SK-N-MC (cell line): ENCODE measurements around the gene CELSR1.

Experiments used
- DNase-seq: peaks from one replicate; pipeline ENCODE4 v3.0.0-alpha.2; 2011; ENCODE audit warnings: low read depth, low spot score
- H3K27ac ChIP-seq: fragments of 200-600 bp; sonication (generic); 2 replicates; pipeline ENCODE4 v1.5.1; 2016; ENCODE audit warnings: mixed run types
- H3K36me3 ChIP-seq: fragments of 200-600 bp; sonication (generic); 2 replicates; pipeline ENCODE4 v1.6.1; 2017; ENCODE audit warnings: antibody characterized with exemption, low read length, mixed read lengths; ENCODE audit not compliant: insufficient read depth
- H3K4me3 ChIP-seq: fragments of 200-600 bp; sonication (generic); 2 replicates; pipeline ENCODE4 v1.5.1; 2016
- H3K9ac ChIP-seq: fragments of 200-600 bp; sonication (generic); 2 replicates; pipeline ENCODE4 v1.8.0; 2017; ENCODE audit warnings: mixed run types, mixed read lengths; ENCODE audit not compliant: insufficient read length
- H3K9me3 ChIP-seq: fragments of 200-600 bp; sonication (generic); 2 replicates; pipeline ENCODE4 v1.6.1; 2017; ENCODE audit warnings: low read depth, mild to moderate bottlenecking, antibody characterized with exemption, low read length, moderate library complexity, mixed read lengths
- EZH2 ChIP-seq: fragments of 200-600 bp; sonication (generic); IDR thresholded peaks from one replicate; pipeline ENCODE4 v1.6.1; 2017; ENCODE audit warnings: antibody characterized with exemption
- FOXP2 ChIP-seq: optimal IDR thresholded peaks from 2 replicates; pipeline ENCODE3; 2011; ENCODE audit warnings: mild to moderate bottlenecking, moderate library complexity; ENCODE audit not compliant: insufficient read depth; ENCODE audit errors: extremely low read length, control extremely low read depth
- POLR2AphosphoS5 ChIP-seq: IDR thresholded peaks from 2 replicates; pipeline ENCODE4 v1.6.1; 2012; ENCODE audit warnings: mild to moderate bottlenecking, low read depth, low read length, borderline replicate concordance

CELSR1 gene

DNA sequence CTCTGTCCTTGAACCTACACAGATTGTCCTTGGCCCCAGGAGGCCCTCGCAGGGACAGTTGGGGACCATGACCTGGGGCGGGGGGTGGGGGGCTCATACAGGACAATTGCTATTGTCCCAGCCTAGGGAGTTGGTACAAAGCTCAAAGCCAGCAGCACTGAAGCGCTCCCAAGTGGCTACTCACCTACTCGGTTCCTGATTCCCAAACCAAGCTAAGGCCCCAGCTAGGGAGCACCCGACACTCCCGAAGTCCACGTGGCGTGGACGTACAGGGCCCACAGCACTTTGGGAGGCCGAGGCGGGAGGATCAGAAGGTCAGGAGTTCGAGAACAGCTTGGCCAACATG is 80.6 kb downstream of the CELSR1 start:
- Histone ChIP-seq H3K4me3 (no peak overlapping the region), H3K27ac (no peak overlapping the region), H3K9ac (no peak overlapping the region), H3K9me3 (no peaks in the 10 kb centered on the region), H3K36me3 (no peaks in the 10 kb centered on the region)
- no peak for TF ChIP-seq FOXP2
- no peak for TF ChIP-seq EZH2
- TF ChIP-seq POLR2AphosphoS5 = no peak
- DNase-seq = no peak

DNA sequence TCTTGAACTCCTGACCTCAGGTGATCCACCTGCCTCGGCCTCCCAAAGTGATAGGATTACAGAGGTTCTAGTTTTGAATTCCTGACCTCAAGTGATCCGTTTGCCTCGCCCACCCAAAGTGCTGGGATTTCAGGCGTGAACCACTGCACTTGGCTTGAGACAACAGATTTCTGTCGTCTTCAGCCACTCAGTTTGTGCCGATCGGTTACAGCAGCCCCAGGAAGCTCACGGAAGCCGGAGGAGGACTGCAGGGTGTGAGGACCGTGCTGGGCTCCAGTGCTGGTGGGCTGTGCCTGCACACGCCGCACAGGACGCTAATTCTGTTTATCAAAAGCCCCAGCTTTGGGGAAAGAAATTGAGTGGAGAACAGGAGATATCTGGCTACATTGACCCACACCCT is 82.0 kb downstream of the CELSR1 start:
- Histone ChIP-seq H3K9ac (no peak overlapping the region), H3K4me3 (no peak overlapping the region), H3K9me3 (no peaks in the 10 kb centered on the region), H3K36me3 (no peaks in the 10 kb centered on the region), H3K27ac (no peak overlapping the region)
- DNase-seq = no peak
- no peak for TF ChIP-seq EZH2
- no peak for TF ChIP-seq FOXP2
- no peak for TF ChIP-seq POLR2AphosphoS5

DNA sequence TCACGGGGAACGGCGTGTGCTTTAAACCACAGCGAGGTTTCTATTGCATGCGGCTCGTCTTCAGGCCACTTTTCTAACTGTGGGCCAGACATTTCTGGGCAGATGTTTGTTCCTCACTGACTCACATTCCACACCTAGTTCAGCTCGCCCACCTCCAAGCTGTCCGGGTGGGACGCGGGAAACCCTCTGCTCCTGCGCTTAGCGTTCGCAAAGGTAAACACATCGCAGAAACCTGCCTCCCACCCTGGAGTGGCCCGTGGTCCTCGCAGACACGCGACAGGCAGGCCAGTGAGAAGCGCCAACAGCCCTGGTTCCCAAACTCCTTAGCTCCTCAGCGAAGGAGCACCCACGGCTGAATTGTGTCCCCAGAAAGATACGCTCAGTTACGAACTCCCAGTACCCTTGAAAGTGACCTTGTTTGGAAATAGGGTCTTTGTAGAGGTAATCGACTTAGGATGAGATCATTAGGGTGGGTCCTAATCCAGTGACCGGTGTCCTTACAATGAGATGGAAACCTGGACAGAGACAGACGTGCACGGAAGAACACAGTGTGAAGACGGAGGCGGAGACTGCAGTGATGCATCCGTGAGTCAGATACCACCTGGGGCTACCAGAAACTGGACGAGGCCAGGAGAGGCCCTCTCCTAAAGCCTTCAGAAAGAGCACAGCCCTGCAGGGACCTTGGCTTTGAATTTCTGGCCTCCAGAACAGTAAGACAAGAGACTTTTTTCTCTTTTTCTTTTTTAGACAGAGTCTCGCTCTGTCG is 82.7 kb downstream of the CELSR1 start:
- H3K9ac ChIP-seq = no peak overlapping the region
- no peak overlapping the region for H3K4me3 ChIP-seq
- DNase-seq = no peak
- TF ChIP-seq FOXP2 (no peak), POLR2AphosphoS5 (no peak), EZH2 (no peak)
- H3K9me3 ChIP-seq = no peaks in the 10 kb centered on the region
- no peak overlapping the region for H3K27ac ChIP-seq
- H3K36me3 ChIP-seq = no peaks in the 10 kb centered on the region

DNA sequence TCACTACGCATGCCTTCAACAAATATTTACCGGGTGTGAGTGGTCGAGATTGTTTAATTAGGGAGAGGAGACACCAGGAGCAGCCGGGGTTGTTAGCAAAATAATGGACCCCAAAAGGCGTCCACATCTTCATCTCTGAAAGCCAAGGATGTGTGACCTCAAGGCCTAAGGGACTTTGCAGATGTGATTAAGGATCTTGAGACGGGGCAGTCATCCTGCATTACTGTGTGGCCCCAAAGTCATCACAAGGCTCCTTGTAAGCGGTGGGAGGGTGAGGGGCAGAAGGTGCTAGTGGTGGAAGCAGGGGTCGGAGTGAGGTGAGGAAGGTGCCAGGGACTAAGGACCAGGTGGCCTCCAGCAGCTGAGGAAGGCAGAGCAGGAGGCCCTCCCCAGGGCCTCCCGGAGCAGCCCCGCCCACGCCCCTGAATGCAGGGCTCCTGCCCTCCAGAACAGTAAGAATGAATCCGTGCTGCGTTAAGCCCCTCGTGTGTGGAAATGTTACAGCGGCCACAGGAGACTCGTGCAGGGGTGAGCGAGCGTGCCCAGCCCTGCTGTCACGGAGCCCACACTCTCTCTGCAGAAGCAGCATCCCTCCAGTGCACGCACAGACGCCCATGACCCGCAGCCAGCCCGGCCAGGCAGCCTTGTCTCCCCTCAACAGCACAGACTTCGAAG is 83.5 kb downstream of the CELSR1 start:
- Histone ChIP-seq H3K4me3 (no peak overlapping the region), H3K36me3 (no peaks in the 10 kb centered on the region), H3K9ac (no peak overlapping the region), H3K9me3 (no peaks in the 10 kb centered on the region), H3K27ac (no peak overlapping the region)
- TF ChIP-seq FOXP2 (no peak), EZH2 (no peak), POLR2AphosphoS5 (no peak)
- DNase-seq = no peak

DNA sequence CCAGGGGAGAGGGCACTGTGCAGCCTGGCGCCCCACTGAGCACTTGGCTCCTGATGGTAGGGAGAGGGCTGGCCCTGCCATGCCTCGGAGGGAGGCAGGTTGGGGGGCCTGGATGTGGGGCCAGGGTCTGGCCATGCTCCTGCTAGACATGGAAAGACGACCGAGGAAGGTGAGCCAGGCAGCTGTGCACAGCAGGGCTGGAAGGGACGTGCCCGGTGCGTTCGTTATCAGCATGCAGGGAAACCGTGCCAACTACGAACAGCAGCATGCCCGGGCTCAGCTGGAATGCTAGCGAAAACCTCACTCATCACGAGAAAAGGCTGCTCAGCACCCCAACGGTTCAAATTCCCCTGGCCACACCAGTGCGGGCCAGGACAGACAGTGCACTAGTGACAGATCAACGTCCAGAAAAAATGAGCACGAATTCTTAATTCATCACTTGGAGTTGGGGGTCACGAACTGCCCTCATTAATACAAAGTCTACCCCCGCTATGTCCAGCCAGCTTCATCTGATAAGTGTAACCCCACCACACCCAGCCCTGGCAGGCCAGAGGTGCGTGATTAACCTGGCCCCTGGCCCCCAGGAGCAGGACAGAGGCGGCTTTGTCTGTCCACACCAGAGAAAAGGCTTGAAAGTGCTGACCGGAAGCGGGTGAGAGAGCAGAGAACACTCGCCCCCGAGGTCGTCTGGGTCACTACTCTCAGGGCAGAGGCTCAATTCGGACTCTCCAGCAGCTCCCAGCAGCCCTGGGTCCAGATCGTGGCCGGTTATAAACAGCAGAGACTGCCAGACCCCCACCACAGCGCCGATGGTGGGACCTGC is 84.2 kb downstream of the CELSR1 start:
- Histone ChIP-seq H3K9ac (no peak overlapping the region), H3K4me3 (no peak overlapping the region), H3K36me3 (no peaks in the 10 kb centered on the region), H3K9me3 (no peaks in the 10 kb centered on the region), H3K27ac (no peak overlapping the region)
- DNase-seq = no peak
- no peak for TF ChIP-seq EZH2
- TF ChIP-seq FOXP2 = no peak
- no peak for TF ChIP-seq POLR2AphosphoS5

DNA sequence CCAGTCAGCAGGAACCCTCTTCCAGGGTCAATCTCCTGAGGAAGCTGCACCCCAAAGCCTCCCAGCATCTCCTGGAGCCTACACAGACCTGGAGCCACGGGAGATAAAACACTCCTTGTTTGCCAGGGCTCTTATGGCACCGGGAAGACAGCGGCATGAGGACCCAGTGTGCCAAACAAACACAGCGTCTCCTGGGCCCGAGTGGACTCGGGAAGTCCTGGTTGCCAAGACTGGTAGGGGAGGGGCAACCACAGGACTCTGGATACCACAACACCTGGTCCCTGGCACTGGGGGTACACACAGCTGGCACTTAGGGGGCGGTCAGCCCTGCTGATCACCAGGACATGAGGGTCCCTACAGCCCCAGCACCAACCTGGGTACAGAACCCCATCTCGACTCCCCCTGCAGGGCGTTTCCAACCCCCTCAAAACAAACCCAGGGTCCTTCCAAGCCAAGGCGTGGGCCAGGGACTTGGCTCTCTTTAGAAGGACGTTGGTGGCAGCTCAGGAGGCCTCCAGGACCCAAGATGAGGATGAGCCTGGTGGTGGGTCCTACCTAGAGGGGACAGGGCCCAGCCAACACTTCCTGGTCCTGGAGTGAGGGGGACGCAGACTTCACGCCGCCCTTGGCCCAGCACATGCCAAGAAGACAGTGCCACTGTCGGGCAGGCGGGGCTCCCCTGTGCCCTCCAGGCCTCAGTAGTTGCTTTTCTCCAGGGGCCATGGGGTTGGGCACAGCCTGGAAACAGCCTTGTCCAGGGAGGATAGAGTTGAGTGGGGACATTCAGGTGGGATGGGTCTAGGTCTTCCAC is 85.0 kb downstream of the CELSR1 start:
- no peaks in the 10 kb centered on the region for H3K36me3 ChIP-seq
- TF ChIP-seq EZH2 = no peak
- TF ChIP-seq POLR2AphosphoS5 = no peak
- TF ChIP-seq FOXP2 = no peak
- H3K9ac ChIP-seq = no peak overlapping the region
- H3K9me3 ChIP-seq = no peaks in the 10 kb centered on the region
- H3K4me3 ChIP-seq = no peak overlapping the region
- no peak overlapping the region for H3K27ac ChIP-seq
- no peak for DNase-seq

DNA sequence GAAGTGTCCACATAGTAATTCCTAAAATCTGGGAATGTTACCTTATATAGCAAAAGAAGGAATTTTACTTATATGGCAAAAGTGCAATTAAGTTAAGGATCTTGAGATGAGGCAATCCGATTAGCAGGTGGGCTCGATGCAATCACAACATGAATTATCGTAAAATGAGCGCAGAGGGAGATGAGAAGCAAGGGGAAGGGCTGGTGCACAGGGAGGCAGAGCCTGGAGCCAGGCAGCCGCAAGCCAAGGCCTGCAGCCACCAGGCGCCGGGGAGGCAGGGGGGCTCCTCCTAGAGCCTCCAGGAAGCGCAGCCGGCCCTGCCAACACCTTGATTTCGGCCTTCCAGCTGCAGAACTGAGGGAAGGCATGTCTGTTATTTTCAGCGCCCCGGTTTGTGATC is 85.7 kb downstream of the CELSR1 start:
- Histone ChIP-seq H3K27ac (no peak overlapping the region), H3K36me3 (no peaks in the 10 kb centered on the region)

DNA sequence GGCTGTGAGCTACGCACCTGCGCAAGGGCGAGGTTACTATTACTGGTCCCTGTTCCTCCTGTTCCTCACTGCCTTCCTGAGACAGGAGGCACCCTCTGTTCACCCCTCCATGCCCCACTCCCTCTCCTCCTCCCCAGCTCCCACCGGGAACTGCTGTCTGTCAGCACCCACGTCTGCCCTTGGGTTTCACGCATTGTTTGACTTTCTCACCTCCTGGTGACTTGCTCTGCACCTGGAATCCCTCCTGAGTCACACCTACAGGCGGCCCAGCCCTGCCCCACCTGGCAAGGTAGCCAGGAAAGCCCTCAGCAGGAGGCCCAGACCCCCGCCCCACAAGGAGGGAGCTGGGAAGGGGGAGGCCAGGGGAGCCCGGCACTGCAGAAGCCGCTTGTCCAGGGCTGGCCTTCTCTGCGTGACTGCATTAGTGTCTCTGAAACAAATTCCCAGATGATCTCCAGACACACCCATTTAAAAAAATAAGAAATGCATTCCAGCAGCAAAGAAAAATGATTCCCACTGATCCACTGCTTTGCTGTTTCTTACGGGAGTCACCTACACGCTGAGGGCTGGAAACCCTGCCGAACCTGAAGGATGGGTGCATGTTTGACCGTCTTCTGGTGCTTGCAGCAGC is 86.4 kb downstream of the CELSR1 start:
- H3K9ac ChIP-seq = no peak overlapping the region
- no peak overlapping the region for H3K27ac ChIP-seq
- no peak for TF ChIP-seq EZH2
- TF ChIP-seq FOXP2 = no peak
- TF ChIP-seq POLR2AphosphoS5 = no peak
- H3K9me3 ChIP-seq = no peaks in the 10 kb centered on the region
- H3K4me3 ChIP-seq = no peak overlapping the region
- DNase-seq = no peak
- H3K36me3 ChIP-seq = no peaks in the 10 kb centered on the region

More for the DNA sequence above, 85.7 kb downstream of the CELSR1 start:
- no peak for DNase-seq
- Histone ChIP-seq H3K4me3 (no peak overlapping the region), H3K9me3 (no peaks in the 10 kb centered on the region), H3K9ac (no peak overlapping the region)
- no peak for TF ChIP-seq FOXP2
- no peak for TF ChIP-seq POLR2AphosphoS5
- no peak for TF ChIP-seq EZH2
